ENCODE results near the gene SPNS1.

- TF ChIP-seq EZH2phosphoT487 (IDR thresholded peaks at IDR 0.05; ENCODE audit: low read length) (no peak), CTCF (IDR thresholded peaks at IDR 0.05; ENCODE audit: low read length) (no peak)
These were observed 15.7 kb upstream of the SPNS1 start for GRCh38 chr16:28958836-28959235.
